Stimulated activated CD8-positive, alpha-beta memory T cell treated with anti-CD3 and anti-CD28 coated beads, Interleukin-7, amount 100 ng/mL, for 48 hours (primary cell): ENCODE data around the gene E2F6.

Experiments
- DNase-seq, 2 donors: peaks; one replicate each; pipeline ENCODE4 v3.0.0-alpha.2; 2020; ENCODE audit warnings: low read depth in 1 of 2; ENCODE audit errors: extremely low read depth in 1 of 2

Gene E2F6

DNA sequence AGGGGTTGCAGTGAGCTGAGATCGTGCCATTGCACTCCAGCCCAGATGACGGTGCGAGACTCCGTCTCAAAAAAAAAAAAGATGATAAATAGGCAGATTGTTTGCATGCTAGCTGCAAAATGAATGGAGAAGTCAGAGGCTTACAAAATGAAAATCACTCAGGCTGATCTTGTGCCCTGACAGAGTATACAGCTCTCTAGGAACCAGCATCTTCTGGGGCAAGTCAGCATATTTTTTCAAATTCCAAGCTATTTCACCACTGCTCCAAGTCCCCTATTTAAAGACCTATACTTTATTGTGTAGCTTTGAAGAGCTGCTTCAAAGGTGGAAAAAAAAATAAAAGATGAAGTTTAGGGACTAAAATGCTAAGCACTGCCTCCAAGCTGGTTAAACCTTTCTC lies 6.1 kb downstream of the E2F6 start:
- no peak for DNase-seq

DNA sequence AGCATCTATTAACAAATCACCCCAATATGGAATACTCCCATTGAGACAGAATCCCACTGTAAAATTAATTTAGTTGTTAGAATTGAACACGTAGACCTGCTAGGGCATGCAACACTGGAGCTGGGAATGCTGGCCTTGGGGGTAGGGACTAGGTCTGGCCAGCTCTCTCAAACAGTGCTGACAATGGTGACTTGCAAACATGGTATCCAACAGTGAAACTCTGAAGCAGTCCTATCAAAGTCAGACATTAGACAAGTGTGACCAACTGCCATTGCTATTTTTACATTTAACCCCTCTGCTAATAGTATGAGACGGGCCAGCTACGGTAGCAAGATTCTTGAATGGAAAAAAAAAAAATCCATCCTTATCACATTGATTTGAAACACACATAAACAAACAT lies 7.2 kb downstream of the E2F6 start:
- no peak for DNase-seq

GRCh38 chr2:11457935-11458334 lies 8.0 kb downstream of the E2F6 start:
- DNase-seq = no peak

- DNase-seq = no peak
Observed at GRCh38 chr2:11456251-11456650, 9.7 kb downstream of the E2F6 start.

DNA sequence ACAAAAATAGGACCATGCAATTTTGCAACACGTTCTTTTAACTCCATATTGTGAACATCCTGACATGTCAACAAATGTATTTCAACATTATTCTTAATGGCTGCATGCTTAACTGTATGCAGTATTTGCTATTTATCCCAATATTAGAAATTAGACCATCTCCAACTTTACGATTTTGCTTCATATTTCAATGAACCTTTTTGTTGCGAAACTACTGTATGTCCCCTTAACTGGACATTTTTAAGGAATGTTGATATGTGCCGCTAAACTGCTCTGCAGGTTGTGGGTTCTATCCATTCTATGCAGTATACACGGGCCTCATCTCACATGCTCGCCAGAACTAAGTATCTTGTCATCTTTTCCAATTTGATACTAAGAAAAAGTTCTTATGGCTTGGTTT lies 11.1 kb downstream of the E2F6 start:
- no peak for DNase-seq

GRCh38 chr2:11450791-11451190 lies 15.2 kb downstream of the E2F6 start:
- DNase-seq = no peak

- DNase-seq = no peak
Observed at GRCh38 chr2:11446733-11447248, 19.2 kb downstream of the E2F6 start.

DNA sequence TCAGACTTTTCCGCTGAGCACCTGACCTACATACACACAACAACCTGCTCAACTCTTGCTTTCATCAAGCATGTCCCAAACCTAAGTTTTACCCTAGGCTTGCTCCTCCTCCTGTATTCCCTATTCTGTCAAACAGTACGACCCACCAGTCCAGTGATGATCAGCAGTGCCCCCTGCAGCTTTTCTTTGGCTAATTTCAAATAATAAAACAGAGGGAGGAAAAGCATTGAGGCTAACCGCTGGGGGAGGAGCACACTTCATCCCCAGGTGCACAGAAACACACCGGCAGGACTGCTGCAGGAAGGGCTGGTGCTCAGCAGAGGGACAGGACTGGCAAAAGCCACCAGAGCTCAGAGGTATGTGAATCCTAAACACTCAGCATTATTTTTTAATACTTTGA lies 21.2 kb downstream of the E2F6 start:
- no peak for DNase-seq

DNA sequence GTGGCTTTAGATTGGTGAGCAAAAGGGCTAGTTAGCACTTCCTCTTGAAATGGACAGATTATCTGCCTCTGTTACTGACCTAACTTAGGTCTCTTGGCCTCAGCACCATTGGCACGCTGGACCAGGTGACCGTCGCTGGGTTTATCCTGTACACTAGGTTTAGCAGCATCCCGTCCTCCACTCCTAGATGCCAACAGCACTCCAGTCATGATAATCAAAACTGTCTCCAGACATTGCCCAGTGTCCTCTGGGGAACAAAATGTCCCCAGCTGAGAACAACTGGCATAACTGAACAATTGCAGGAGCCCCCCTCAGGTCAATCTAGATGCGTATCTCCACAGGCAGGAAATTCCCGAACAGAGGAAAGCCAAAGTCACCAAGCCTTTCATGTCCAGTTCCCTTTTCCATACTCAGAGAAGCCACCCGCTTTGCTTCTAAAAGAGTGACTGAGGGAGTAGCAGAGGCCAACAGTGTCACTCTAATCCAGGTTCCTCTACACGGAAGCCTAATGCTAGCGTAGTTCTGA lies 27.3 kb downstream of the E2F6 start:
- DNase-seq = no peak

GRCh38 chr2:11437602-11438001 lies 28.4 kb downstream of the E2F6 start:
- no peak for DNase-seq

DNA sequence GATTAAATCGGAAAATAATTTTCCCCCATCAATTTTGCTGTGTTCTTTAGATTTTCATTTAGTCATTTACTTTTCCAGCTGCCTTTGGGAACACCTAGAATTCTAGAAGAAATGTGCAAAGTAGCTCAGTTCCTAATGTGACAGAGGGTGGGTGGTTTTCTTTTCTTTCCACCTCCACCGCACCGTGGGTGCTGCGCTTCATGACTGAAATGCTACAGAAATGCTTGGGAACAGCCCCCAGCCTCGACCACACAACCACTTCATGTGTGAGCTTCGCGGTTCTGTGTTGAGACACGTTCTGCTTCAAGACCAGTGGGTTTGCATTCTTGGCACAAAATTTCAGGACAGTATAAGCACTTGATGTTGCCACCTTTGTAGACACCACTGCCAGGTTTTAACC lies 30.9 kb downstream of the E2F6 start:
- DNase-seq = no peak

- no peak for DNase-seq
Observed at GRCh38 chr2:11434443-11434842, 31.5 kb downstream of the E2F6 start.

DNA sequence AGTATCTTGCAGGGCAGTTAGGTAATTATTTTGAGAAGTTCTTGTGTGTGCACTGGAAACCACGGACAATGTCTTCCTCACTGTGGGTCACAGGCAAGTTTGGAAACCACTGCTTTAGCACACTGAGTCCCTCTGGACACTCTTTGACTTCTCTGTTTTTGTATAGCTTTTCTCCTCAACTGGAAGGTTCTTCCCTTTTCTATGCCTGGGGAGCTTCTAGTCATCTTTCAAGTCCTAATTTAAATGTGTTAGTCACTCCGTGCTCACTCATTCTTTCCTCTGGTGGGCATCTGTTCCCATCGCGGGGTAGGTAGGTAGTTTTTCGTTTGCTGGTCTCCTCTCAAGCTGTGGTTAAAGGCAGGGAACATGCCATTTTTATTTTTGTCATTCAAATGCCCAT lies 32.1 kb downstream of the E2F6 start:
- DNase-seq = no peak

DNA sequence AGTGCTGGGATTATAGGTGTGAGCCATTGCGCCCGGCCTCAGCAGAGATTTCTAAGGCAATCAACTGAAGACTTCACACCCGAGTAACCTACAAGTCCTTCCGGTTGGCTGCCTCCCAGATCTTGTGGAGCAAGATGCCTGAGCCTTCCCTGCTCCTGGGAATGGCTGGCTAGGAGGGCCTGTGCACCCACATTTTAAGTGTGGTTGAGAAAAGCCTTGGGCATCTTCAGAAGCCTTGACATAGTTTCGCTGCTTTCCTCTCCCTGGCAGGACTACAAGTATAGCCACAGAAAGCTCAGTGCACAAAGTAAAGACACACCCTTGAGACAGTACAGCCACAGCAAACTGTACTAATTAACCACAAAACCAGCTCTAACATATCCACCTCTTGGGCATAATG lies 35.2 kb downstream of the E2F6 start:
- DNase-seq = no peak

- DNase-seq = no peak
Observed at GRCh38 chr2:11427224-11427623, 38.7 kb downstream of the E2F6 start.

DNA sequence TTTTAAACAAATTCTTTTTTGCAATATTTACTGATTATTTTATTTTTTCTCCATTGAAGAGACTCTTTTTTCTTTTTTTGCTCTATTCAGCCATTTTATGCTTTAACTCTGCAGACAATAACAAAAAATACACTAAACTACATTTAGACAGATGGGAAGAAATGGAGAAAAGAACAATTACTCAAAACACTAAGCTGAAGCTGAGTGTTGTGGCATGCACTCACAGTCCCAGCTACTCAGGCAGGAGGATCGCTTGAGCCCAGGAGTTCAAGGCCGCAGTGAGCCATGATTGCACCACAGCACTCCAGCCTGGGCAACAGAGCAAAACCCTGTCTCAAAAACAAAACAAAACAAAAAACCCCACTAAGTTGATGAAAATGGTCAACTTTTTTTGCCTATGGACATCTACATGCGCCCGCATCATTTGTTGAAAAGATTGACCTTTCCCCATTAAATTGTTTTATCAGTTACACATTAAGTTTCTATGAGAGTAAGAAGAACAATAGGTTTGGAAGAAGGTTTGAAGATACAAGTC lies 43.0 kb downstream of the E2F6 start:
- no peak for DNase-seq

DNA sequence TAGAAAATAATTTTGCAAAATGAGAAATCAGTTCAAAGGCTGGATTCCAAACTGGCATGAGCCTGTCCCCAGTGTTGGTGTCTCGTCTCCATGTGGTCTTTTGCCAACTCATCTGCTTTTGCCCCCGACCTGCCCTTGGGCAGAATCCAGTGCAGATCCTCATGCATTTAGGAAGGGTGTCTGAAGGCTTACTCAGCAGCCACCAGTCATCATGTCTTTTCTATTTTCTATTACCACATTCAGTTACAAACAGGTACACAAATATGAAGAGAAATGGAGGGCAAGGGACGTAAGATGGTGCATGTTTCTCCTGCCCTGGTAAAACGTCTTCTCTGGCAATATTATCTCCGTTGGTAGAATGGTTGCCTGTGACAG lies 43.5 kb downstream of the E2F6 start:
- no peak for DNase-seq

DNA sequence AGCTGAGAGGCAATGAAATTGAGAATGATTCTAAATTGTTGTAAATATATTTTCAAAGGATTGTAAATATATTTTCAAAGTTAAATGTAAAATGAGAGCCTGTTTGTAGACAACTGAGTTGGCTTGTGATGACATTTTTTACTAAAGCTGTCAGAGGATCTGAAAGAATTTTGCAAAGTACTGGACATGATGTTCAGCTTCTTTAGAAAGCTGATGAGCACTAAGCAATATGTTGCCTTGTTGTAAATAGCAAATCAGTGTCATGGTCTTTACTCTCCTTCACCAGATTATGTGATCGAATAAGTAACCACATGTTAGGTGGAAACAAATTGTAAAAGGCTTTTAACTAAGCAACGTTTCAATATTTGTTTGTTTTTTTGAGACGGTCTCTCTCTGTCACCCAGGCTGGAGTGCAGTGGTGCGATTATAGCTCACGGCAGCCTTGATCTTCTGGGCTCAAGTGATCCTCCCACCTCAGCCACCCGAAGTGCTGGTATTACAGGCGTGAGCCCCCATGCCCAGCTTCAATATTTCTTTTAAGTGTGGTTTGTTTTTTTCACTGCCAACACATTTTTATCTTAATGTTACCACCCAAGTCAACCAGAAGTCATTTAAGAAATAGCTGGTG lies 44.0 kb downstream of the E2F6 start:
- DNase-seq = no peak

GRCh38 chr2:11420671-11421070 lies 45.3 kb downstream of the E2F6 start:
- no peak for DNase-seq

- DNase-seq = no peak
Observed at GRCh38 chr2:11420190-11420589, 45.8 kb downstream of the E2F6 start.

- no peak for DNase-seq
Observed at GRCh38 chr2:11419781-11420180, 46.2 kb downstream of the E2F6 start.

DNA sequence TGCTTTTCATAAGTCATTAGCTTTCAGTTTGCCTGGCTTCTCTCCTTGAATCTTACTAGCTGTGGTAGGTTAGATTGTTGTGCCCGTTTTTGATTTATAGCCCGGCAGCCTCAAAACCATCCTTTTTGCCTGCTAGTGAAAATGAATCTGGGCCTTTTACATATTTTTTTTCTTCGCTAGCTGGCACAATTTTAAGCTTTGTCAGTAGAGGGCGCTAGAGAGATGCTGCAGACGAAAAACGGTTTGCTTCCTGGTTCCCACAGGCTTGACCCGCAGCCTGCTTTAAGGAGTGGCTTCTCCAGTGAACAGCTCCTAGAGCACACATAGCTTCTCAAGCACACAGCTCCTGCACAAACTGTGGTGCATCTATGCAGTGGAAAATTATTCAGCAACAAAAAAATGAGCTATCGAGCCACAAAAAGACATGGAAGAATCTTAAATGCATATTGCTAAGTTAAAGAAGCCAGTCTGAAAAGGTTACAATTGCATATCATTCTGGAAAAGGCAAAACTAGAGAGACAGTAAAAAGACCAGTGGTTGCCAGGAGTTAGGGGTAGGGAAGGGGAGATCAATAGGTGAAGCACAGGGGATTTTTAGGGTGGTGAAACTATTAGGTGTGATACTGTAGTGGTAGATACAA lies 47.9 kb downstream of the E2F6 start:
- DNase-seq = no peak
